Smooth muscle cell of trachea (primary cell): Measurements from ENCODE around the gene ARMCX6. TPM values are rescaled to one million over a fixed set of nuclear protein-coding genes. Genes with fewer than 3 reads are reported as not detected.

Source experiments
- total RNA-seq: library from RNA; depleted of rRNA; stranded (reverse); fragments of >200 nt; gene quantifications from 2 replicates; pipeline ENCODE4 v1.2.1, GENCODE V29; 2014

ARMCX6 gene
- total RNA-seq, result 34.6 and 43.6 TPM in 2 replicates

DNA sequence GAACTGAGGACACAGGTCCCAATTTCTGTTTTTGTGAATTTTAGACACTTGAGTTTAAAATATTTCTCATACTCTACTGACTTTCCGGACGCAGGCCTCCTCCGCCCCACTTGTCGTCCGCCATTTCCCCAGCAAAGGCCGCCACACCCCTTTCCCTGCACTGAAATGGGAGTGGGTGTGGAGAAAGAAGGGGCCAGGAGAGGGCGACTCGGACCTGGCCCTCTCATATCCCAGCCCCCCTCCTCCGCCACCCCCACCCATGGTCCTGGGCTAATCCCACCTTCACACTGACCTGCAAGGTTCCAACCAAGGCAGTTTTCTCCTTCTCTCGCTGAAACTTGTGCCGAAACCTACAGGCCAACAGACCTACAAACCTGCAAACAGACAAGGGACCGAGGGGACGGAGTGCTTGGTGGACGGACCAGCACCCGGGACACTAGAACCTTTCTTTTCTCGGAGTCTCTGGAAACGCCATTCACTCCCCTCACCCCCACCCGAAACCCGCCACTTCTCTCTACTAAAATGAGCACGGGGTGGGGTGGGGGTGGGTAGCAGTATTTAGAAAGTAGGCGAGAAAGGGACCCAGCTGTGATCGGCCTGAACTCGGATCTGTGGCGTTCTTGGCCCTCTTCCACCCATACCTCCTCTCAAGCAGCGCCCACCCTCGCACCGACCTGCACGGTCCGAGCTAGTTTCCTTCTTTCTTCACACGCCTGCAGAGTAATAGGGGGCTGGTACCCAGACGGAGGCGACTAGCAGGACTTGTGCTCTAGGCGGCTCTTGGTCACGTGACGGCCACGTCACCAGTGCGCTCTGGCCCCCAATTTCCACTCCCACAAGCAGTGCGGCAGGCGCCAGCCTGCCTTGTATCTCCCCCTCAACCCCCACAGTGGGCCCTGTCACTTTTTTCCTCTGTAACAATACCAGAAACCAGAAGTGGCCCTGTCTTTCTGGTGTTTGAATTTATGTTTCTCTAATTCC is at the start of gene ARMCX6:
ARMCX6 (minus strand) TSS at position 790 of the 981 bp plus-strand sequence. CDS start 1,380 bp downstream, outside the sequence.

DNA sequence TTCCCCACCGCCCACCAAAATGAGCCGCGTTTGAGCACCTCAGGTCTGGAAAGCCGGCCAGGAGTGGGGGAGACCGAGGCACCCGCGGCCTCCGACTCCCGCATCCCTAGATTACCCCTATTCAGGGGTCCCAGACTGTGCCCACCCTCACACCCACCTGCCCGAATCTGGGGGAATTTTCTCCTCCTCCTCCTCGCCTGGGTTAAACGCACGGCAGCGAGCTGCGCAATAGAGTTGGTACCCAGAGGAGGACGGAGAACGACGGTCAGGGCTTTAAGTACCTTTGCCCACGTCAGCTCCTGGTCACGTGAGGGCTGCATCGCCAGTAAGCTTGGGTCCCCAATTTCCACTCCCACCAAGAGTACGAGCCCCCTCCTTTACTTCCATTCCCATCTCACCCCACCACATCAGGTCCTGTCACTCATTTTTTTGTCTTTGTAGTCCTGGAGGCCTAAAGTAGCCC is 41.8 kb upstream of the ARMCX6 start, which contains the start of gene ARMCX2:
ARMCX2 (minus strand) TSS at position 250 of the 463 bp plus-strand sequence. CDS start 2,262 bp downstream, outside the sequence.

Other genes starting within 250 kb of the ARMCX6 start
- 0.15 TPM in 1 of 2 replicates, not detected in the other for gene BTK, start 231.8 kb downstream of the ARMCX6 start, total RNA-seq
- gene RPL36A, start 227.0 kb downstream of the ARMCX6 start, total RNA-seq, result 146 and 577 TPM in 2 replicates
- 23.5 and 49.3 TPM in 2 replicates for gene GLA, start 210.1 kb downstream of the ARMCX6 start, total RNA-seq
- gene HNRNPH2, start 209.8 kb downstream of the ARMCX6 start, total RNA-seq, result 77.6 and 111 TPM in 2 replicates
- 5.1 and 6.5 TPM in 2 replicates for gene ARMCX4, start 132.5 kb downstream of the ARMCX6 start, total RNA-seq
- gene ARMCX1, start 67.5 kb downstream of the ARMCX6 start, total RNA-seq, result 82.7 and 111 TPM in 2 replicates
- 91.9 and 107 TPM in 2 replicates for gene ARMCX3, start 5.2 kb upstream of the ARMCX6 start, total RNA-seq
- gene ARMCX2, start 41.9 kb upstream of the ARMCX6 start, total RNA-seq, result 105 and 164 TPM in 2 replicates